Erythroblast (primary cell): ENCODE data around the gene CCR3.

ENCODE experiments used
- DNase-seq, 2 experiments: peaks; one replicate each; lab custom pipeline; 2025; lab: John Stamatoyannopoulos, UW
- GATA1 ChIP-seq: IDR thresholded peaks from 2 replicates; pipeline ENCODE4 v1.6.1; 2011; ENCODE audit warnings: low read depth, mild to moderate bottlenecking, control low read depth, low read length, moderate library complexity
- POLR2A ChIP-seq: IDR thresholded peaks from 2 replicates; pipeline ENCODE4 v1.6.1; 2011; ENCODE audit warnings: mild to moderate bottlenecking, low read length

Gene CCR3

DNA sequence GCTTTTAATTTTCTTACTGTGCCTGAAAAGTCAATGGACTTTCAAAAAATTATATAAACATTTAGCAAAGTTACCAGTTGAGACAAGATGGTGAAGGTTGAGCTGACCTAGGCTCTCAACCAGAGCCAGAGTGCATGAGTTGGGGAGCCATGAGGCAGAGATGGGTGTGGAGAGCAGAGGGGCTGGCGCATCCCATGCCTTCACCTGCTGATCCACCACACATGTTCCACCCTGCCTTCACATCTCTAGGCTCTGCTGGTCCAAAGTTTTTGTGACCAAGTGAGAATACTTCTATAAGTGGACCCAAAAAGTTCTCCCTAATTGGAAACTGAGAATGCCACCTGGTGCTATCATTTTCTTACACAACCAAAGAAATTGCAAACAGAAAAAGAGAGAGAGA lies 47.3 kb downstream of the CCR3 start:
- DNase-seq = no peak
- TF ChIP-seq POLR2A (no peak), GATA1 (no peak)

DNA sequence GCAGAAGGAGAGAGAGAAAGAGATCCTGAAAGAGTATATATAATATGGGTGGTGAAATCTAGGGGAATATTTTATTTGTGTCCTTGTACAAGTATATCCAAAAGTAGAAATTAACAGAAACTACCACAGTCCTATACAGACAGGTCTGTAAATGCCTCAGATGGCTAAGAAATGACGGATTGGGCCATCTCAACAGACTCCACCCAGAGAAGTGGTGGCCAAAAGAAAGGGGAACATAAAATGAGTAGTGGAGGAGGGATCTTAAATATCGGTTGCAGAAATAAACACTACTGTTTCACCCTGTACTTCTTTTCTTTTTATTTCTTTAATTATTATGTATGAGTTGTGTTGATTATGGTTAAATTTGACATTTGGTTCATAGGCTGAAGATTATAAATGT lies 47.7 kb downstream of the CCR3 start:
- TF ChIP-seq GATA1 (no peak), POLR2A (no peak)
- DNase-seq = no peak

DNA sequence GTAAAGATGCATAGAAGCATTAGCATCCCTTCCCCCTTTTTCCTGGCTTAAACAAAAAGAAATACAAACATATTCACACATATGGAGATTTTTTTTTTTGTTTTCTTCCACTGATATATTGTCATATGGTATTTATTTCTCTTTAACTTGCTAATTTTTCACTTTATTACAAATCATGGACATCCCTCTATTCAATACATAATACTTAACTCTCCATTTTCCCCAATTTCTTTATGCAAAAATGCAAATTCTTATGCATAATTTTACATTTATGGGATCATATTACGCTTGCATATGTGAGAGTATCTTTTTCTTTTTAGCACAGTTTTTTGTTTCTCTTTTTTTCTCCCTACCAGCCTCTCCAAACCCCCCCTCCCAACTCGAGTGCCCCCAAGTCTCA lies 48.8 kb downstream of the CCR3 start:
- no peak for DNase-seq
- TF ChIP-seq POLR2A (no peak), GATA1 (no peak)

DNA sequence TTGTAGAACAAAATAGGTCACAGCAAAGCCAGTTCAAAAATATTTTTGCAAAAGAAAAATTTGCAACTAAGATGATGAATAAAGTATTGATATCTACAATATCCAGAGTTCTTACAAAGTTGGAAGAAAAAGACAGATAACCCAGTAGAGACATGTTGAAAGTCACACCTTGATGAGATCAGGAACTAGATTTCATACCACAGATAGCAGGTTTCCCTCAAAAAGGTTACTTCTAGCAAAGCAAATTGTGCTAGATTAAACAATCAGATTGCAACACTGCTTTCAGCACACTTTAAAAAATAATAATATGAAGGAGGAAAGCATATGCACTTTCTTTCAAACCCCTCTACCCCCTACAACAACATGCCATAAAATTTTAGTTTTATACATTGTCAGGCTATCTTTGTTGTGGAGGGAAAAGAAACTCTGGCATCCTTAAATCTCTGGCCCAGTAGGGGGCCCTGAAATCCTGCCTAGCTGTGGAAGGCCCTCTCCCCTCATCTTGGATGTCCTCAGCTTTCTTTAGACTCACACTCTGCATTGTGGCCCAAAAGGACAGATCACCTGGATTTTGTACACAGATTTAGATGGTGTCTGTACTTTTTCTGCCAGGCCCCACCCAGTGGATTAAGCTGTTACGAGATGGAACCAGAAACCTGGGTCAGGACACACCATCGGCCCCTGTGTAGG lies 50.9 kb downstream of the CCR3 start:
- DNase-seq = no peak

DNA sequence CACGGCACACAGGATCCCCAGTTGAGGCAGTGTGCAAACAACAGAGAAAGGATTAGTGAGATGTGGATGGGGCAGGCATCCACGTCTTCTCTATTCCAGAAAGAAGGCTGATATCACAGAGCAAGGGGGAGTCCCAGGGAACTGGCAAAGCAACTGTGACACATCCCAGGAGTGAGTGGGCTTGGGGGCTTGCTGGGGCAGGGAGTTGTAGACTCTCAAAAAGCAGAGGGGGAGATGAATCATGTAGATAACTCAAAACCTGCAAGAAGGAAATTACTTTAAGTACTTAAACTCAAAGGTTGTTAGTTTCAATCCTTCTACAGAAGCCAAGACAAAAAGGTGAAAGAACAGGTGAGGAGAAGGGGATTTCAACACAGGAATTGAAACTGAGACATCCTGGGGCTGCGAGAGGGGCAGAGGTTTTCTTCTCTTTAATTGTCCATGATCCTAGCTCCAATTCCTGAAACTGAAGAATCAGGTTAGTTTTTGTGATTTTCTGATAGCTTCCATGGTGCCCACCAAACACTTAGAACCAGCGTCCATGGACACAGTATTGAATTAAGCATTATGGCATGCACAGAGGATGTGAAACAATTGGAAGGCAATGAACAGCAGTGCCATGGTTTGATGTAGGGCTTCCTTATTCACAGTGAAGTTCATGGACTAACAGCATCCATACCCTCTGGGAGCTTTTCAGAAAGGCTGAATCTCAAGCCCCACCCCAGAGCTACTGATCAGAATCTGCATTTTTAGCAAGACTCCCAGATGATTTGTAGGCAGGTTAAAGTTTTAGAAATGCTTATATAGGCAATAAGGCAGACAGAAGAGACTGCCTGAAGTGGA lies 52.0 kb downstream of the CCR3 start:
- no peak for TF ChIP-seq GATA1
- no peak for TF ChIP-seq POLR2A
- DNase-seq = no peak

More for the DNA sequence above, 50.9 kb downstream of the CCR3 start:
- TF ChIP-seq GATA1 (no peak), POLR2A (no peak)

DNA sequence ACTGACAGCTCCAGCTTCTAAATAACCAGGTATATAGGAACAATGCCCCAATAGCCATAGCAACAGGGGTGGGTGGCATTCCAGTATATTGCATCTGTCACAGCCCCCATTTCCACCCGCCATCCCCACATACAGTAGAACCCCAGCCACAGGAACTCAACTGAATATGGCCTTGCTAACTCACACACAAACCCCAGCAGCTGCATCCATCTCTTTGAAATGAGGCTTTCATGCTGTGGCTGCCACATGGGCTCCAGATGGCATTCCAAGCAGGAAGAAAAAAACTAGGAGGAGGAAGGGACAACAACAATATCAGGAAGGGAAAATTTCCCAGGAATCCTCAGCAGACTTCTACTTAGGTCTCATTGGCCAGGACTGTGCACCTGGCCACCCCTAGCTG lies 54.6 kb downstream of the CCR3 start:
- DNase-seq = no peak
- TF ChIP-seq POLR2A = no peak

DNA sequence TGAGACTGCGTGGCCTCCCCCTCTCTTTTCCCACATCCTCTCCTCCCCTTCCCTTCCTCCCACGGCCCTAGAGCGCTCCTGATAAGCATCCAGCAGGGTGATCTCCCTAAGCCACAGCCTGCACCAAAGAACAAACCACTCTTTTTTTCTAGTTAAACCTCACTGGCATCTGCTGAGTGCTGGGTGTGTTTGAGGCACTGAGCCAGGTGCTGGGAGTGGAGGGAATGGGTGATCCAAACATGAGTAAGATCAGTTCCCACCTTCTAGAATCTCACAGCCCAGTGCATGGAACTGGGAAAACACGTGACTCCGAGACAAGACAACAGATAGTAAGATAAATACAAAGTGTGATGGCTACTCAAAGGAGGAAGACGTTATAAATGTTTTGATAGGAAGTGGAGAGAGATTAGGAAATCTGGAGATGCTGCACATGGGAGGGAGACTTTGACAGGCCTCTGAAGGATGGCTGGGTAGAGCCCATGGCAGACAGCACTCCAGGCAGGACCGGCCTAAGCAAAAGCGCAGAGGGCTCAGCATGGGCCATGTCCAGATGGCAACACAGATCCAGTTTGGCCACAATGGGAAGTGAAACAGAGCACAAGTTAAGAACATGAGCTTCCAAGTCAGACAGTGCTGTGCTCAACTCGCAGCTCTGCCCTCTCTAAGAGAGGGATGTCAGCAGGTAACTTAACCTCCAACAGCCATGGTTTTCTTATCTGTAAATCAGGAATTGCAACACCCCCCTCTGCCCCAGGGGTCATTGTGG lies 55.6 kb downstream of the CCR3 start:
- DNase-seq = no peak
- TF ChIP-seq POLR2A (no peak), GATA1 (no peak)

DNA sequence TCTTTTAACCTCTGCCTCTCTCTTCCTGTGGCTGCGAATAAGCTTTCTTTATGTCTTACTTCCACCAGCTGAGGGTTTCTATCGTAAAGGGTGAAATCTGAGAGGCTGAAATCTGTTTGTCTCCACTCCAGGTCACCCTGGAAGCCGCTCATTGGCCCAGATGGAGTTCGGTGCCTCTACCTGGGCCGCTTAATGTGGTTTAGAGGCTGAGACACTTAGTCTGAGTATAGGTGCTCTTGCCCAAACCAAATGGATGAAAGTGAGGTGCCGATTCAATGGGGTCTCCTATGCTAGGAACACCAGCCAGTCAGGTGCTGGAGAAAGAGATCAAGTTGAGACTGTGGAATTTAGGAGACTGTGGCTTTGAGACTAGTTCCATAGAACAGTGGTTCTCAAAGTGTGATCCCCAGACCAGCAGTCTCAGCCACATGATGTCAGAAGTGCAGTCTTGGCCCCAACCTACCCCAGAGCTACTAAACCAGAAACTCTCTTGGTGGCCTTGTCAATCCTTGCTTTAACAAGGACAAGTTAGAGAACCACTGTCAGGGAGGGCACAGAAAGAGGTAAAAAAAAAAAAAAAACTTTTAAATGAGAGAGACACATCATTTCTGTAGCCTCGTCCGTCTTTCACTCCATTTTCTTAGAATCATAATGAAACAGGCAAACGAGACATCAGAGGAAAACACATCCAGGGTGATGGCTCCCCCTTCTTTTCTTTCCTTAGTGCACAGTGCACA lies 56.8 kb downstream of the CCR3 start:
- no peak for DNase-seq
- TF ChIP-seq GATA1 (no peak), POLR2A (no peak)

DNA sequence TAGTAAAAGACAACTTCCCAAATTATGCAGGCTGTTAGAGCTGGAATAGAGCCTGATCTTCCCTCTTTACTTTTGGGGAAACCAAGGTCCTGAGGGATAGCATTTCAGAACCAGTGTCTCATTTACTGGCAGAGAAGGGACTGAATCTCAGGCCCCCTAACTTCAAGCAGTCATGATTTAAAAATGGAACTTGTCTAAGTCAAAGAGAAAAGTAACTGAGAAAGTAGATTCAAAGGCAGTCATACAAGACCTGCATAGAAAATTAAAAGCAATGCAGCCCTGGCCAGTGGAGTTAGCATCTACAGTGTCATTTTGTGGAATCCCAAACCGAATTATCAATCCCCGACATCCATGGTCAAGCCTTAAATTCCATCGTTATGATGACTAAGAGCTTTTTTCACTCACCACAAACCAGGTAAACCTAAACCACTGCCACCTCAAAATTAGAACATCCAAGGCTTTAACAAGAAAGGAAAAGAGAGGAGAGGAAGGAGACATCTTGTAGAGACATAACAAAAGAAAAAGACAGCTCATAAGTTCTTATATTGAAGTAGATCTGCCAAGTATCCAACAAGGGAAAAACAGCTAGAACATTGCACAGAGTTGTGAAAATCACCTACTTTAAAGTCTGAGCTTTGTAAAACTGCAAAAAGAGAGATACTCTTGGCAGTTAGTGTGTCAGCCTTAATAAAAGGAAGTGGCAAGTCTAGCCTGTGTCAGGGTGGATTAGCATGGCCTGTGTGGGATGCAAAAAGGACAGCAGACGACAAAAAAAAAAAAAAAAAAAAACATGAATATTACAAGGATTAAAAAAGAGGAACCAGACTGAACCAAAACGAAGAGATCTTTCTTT lies 57.6 kb downstream of the CCR3 start:
- TF ChIP-seq GATA1 = no peak
- TF ChIP-seq POLR2A = no peak
- DNase-seq = no peak

DNA sequence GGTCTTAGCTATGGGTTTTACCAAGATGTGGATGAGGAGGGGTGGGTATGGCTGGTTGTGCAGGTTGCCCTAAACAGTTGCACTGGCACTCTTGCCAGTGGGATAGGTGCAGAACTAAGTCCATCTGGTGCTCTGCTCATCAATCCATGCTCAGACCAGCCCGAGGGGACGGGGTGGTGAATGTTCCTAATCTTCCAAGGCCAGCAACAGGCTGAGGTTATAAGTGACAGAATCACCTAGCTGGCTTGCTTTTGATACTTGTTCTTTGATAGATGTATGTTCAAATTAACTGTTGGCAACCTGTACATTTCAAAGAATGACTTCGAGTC lies 58.2 kb downstream of the CCR3 start:
- DNase-seq = no peak
- no peak for TF ChIP-seq POLR2A
- no peak for TF ChIP-seq GATA1

DNA sequence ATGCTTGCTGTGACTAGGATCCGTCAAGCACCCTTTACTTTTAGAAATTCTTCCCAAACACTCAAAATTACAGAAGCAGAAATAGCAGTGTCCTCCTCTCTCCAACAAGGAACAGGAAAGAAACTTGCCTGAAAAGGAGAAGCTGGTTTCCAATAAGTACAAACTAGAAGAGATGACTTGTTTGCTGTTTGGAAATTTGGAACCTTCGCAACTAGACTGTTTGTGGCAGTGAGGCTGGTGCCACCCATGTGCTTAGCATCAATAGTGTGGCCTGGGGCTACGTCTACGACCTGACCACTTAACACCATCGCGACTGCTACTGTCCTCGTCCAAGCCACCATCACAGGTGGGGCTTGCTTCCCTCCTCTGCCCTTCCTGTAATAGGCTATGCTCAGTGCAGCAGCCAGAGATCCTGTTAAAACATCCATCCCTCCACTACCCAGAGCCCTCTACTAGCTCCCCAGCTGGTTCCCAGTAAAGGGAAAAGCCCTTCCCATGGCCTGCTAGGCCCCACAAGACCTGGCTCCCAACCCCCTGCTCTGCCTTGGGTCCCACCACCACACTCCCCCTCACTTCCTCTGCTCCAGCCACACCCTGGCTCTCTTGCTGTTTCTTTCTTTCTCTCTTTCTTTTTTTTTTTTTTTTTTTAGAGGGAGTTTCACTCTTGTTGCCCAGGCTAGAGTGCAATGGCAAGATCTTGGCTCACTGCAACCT lies 59.0 kb downstream of the CCR3 start:
- TF ChIP-seq POLR2A = no peak
- TF ChIP-seq GATA1 = no peak
- DNase-seq = no peak

DNA sequence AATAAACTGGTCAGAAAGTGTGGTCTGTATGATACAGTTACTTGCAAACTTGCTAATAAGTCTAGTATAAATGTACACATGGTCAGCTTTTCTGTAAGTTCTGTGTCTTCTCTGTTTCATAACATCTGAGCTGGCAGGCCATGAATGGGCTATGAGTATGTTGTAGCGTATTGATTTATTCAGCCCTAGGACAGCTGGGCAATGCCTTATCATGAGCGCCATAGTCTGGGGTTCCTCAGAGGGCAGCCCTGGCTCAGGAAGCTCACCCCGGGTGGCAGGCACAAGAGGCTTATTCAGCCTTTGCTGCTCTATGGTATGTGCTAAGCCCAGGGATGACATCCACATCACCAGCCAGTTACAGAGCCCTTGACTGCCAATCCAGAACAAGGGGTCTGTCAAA lies 61.0 kb downstream of the CCR3 start:
- TF ChIP-seq GATA1 (no peak), POLR2A (no peak)
- no peak for DNase-seq
